Inflammatory macrophage (primary cell): ENCODE results near the gene CCDC197.

Source experiments
- DNase-seq, 2 donors: peaks; one replicate each; pipeline ENCODE4 v3.0.0-alpha.2; 2020 to 2022

Gene CCDC197

DNA sequence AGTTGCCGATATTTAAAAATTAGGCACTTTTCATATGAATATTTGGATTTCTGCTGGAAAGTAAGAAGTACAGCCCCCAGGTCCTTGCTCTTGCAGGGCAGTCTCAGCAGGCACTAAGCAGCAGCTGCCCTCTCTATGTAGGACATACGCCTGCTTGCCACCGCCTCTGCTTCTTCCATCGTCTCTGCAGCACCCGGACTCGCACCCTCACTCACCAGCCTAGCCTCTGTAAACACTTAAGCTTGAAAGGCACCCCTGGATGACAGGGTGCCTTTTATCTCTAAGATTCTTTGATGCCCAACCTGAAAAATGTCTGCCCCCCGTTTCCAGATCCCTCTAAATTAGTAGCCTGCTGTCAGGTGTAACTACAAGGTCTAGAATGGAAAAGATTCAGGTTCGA lies 48.0 kb downstream of the CCDC197 start:
- no peak for DNase-seq

DNA sequence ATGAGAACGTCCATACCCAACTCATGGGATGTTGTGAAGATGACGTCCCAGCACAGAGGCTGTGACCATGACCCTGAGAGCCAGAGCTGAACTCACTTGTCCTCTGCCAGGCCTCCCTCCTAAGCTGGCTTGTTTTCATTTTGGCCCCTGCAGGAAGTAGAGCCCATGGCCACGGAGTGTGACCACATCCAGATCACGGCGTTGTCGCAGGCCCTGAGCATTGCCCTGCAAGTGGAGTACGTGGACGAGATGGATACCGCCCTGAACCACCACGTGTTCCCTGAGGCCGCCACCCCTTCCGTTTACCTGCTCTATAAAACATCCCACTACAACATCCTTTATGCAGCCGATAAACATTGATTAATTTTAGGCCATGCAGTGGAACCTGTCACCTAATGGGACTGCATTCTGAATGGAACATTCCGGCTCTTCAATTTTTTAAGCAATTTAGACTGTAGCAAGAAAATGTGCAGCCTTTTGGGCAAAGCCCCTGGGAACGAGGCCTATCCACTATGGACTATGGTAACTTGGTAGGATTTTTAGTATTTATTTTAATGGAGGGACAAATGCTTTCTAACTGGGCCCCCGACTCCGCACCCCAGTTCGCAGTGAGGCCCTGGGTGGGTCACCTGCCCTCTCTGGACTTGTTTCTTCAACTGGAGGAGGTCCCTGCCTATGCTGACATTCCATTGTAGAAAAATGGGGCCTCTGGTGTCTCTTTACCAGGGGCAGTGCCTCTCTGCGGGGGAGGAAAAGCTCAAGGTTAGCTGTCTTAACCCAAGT lies 48.7 kb downstream of the CCDC197 start:
- DNase-seq, result no peak

DNA sequence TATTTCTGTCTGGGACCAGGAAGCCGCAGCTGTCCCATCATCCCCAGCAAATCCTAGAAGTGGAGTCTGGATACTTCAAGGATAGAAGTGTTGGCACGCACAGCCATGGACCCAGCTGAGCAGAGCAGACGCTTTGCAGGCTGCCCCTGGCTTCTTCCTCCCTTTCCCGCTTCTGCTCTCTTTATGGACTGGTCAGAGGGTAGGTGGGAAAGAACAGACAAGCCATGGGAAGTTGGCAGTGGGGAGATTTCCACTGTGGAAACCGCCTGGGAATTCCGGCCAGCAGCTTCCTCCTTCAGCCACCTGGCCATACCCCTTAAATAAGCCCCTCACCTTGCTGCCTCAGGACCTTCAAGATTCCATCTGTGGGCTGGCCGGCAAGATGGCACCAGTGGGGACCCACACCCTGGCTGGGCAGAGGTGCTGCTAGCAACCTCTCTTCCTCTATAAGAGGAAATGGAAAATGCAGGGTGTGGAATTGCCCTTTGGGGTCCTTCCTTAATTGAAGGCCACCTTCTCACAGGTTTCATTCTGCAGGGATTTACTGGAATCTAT lies 49.7 kb downstream of the CCDC197 start:
- no peak for DNase-seq

DNA sequence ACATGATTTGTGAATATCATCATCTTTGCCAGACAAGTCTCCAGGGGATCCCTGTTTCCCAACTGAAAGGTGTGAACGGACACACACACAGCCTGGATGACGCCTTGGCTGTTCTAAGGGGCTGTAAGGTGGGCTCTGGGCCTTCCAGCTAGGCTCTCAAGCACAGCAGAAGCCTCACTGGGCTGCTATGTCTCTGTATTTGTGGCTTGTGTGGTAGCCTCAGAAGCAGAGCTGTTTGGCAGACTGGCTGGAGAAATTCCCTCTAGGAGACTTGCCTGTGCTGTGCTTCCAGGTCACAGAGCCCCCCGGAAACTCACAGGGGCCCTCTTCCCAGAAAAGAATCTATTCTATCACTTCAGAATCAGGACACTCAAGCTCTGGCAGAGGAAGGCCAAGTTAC lies 50.5 kb downstream of the CCDC197 start:
- no peak for DNase-seq

DNA sequence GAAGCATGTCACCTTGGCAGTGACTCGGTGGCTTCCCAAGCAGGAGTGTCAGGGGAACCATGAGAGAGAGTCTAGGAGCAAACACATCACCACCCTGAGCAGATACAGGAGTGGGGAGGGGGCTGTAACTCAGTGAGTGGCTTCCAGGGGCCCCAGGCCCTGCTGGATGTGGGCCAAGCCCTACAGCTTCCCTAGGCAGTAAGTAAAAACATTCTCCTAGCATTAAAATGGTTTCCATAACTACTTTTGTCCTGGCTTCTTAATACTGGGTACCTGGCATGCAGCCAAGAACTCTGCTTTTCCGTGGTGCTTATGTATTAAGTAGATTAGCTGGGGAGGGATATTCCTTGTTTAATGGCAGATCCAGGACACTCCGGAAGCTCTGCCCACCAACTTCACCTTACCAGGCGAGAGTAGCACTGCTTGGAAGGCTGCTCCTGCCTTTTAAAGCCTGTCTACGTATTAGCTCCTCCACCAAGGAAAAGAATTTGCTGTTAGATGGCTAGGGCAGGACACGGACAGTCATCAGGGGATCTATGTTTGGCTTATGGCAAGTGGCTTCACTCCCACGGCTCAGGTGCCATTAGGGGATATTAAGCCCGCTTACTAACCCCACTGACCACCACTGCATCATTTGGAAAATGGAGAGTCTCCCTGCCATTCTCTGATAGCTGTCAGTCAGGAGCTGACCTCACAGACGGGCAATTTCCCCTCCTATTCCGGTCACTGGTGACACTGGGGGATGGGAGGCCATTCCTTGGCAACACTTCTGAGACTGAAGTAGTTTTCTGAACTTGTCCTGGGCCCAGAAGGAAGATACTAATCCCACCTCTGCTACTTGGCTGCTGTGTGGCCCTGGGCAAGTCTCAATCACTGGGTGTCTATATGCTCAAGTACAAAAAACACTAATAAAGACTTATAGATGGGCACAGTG lies 51.9 kb downstream of the CCDC197 start:
- no peak for DNase-seq

DNA sequence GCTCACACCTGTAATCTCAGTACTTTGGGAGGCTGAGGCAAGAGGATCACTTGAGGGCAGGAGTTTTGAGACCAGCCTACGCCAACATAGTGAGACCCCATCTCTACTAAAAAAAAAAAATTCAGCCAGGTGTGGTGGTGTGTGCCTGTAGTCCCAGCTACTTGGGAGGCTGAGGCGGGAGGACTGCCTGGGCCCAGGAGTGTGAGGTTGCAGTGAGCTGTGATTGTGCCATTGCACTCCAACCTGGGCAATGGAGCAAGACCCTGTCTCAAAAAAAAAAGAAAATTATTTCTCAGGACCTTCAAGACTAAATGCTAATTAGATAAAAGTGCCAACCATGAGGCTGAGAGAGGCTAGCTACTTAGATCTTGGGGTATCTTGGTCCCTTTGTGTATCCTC lies 52.5 kb downstream of the CCDC197 start:
- DNase-seq, result no peak

DNA sequence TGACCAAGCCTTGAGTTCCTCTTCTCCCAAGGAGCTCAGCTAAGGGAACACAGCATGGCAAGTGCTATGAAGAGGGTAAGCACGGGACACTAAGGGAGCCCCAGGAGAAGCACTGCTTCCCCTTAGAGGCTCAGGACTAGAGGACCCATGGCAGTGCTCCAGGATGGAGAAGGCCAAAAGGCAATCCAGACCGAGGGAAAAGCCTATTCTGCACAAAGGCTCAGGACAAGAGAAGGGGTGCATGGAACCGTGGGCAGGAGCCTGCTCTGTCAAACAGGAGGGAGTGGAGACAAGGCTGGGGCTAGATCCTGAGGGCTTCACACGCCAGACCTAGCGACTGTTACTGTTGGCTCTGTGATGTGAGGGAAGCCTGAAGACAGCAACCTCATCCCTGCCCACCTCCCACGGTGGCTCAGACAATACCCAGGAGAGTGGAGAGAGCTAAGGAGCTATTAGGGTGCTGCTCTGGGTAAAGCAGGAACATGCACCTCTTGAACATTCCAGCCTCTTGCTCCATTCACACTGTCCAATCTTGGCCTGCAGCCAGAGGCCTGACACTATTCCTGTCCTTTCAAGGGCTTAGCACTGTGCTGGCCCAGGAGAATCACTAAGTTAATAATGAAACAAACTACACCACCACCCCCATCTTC lies 53.3 kb downstream of the CCDC197 start:
- no peak for DNase-seq

DNA sequence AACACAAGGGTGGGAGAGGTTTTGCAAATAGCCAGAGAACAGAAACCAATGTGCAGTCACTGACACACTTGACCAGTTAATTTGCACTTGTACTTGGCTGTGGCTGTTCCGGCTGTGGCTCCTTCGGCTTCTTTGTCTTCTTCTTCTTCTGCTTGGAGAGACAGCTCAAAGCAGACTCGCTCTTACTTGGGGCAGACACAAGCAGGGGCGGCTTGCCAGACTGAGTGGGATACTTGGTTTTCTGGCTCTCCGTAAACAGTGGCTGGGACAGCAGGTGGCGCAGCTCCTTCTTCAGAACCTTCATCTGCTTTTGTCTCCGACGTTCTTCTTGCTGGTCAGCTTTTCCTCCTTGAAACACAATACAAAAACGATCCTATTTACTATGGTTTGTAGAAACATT lies 54.0 kb downstream of the CCDC197 start:
- DNase-seq, result no peak

DNA sequence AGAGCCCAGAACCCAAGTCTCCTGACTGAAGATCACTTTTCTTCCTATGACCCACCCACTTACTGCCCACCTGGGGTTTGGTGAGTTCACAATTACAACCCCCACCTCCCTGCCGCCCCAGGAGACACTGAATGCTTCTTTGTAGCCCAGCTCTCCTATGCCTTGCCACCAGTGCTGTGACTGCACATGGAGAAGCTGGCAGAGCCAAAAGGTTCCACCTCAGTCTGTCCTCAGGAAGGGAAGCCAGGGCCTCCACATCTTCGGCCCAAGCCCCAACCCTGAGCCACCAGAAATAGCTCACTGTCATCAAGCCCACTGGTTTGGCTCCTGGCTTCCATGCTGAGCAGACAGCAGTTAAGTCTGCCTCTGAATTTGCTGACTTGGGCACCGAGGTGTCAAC lies 54.7 kb downstream of the CCDC197 start:
- no peak for DNase-seq

DNA sequence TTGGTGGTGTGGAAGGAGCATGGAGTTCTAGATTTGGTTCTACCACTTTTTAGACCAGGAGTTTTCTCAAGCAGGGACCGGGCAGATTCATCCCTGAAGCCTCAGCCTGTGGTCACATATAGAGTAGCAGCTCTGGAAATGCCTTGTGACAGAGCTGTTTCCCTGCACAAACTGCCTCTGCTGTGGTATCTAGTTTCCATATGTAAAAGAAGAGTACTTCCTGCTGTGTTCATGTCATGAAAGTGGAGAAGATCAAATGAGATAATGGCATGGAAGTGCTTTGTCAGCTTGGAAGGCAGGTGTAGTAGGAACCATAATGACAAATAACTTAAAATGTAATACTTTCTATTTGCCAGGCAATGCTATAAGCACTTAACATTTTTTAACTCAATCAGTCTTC lies 55.1 kb downstream of the CCDC197 start:
- no peak for DNase-seq

DNA sequence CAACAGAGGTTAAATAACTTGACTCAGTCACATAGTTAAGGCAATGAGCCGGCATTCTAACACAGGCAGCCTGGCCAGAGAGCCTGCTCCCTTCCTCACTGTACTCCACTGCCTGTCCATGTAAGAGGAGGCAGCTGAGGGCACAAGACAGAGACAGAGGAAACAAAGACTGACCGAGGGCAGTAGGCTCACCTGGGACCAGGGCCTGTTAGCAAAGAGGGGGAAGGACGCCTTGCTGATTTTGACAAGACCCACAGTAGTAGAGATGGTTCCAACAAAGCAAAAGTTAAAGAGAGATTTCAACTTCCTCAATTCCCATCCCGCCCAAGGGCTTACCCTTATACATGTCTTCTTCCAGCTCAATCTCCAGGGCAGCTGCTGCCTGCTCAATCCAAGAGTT lies 55.6 kb downstream of the CCDC197 start:
- DNase-seq, result no peak

DNA sequence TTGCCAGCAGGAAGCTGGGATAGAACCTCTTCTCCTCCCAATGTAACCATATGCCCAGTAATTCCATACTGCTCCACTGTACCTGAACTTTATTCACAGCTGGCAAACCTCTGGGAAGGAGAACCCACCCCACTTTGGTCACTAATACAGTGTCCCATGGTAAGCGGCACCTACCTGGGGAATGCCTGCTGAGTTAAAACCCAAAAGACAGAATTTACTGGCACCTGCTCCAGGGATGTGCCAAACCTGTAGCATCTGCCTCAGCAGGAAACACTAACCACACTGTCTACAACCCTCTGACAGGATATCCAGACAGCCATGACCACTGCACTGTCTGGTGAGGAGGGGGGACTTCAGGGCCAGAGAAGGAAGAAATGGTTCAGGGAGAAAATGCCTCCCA lies 57.3 kb downstream of the CCDC197 start:
- no peak for DNase-seq

DNA sequence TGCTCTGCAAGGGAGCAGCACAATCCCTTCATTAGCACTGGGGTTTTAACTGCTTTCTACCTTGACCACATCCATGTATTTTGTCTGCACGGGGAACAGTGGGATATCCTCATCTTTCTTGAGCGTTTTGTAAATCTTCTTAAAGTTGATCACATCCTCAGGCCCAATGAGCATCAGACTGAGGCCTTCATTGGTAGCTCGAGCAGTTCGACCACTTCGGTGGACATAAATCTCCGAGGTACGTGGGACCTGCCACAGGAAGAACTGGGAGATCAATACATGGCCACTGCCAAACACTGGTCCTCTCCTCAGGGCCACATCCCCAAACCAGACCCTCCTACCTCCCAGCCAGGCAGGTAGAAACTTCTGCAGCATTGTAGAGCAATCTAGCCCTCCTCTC lies 57.8 kb downstream of the CCDC197 start:
- no peak for DNase-seq

DNA sequence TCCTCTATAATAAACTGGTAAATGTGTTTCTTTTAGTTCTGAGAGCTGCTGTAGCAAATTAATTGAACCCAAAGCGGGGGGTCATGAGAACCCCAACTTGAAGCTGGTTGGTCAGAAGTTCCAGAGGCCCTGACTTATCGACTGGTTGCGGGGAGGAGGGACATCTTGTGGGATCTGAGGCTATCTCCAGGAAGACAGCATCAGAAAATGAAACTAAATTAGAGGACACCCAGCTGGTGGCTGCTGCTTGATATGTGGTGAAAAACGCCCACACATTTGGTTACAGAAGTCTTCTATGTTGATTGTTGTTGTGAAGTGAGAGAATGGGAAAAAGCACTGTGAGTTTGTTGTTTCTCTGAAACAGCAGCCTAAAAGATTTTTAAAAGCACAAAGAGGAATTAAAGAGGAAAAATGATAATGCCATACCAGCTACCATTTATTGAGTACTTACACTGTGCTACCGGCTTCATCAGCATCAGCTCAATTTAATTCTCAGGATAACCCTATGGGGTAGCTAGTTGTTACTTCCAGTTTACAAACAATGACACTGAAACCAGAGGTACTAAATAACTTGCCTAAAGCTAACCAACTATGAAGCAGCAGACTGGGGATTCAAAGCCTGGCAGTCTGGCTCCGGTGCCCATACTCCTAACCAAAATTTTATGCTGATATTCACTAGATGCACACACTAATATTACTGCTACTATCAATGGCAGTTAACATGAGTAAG lies 59.6 kb downstream of the CCDC197 start:
- peak; percentile 14 to 33 for DNase-seq

DNA sequence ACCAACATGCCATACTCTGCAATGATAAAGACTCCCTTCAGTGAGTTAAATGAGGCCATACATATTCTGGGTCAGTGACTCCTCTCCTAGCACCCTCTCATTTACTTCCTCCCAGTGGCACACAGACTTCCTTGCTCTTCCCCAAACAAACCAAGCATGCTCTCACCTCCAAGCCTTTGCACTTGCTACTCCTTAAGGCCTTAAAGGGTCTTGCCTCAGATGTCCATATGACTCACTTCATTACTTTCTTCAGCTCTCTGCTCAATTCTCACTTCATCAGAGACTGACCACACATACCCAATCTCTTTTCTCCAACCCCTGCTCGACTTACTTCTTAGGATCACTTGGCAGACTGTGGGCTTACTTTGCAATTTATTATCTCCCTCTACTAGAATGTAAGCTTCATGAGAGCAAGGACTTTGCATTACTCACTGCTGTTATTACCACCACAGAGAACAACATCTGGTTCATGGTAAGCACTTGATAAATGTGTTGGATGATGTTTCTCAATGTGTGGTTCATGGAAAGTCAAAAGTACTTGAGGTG lies 61.1 kb downstream of the CCDC197 start:
- DNase-seq, result no peak
